ENCODE measurements around the gene RPE65. TPM values are rescaled to one million over a fixed set of nuclear protein-coding genes. Genes with fewer than 3 reads are reported as not detected.
"Not testable (repeated sequence)": the region's sequence is repeated elsewhere in the genome, so short reads cannot be mapped to it uniquely, and the experiment has no call there.

The RPE65 gene
- polyA plus RNA-seq (ENCODE audit: insufficient read length in 4 of 4): under 1 TPM; 0.09 to 0.30 (median 0.11) TPM

GRCh38 chr1:68449901-68450300 is at the start of gene RPE65:
RPE65 (minus strand) TSS chr1:68449954; CDS start chr1:68449905, 49 bp downstream.
- DNase-seq (ENCODE audit: low read depth in 4 of 4, low spot score in 3 of 4): no peak

GRCh38 chr1:68497358-68497698 is 47.6 kb upstream of the RPE65 start:
- no peak for DNase-seq (ENCODE audit: low read depth in 4 of 4, low spot score in 3 of 4)

- peak; percentile 87 to 91 (median 88) for DNase-seq (ENCODE audit: low read depth in 4 of 4, low spot score in 3 of 4)
Observed at GRCh38 chr1:68496680-68497357, 47.1 kb upstream of the RPE65 start, which contains the start of gene DEPDC1. DEPDC1 (minus strand) TSS chr1:68497082; CDS start chr1:68496999, 83 bp downstream.

- no peak for DNase-seq (ENCODE audit: low read depth in 4 of 4, low spot score in 3 of 4)
Observed at GRCh38 chr1:68495968-68496679, 46.4 kb upstream of the RPE65 start.

GRCh38 chr1:68495532-68495931 is 45.8 kb upstream of the RPE65 start:
- no peak for DNase-seq (ENCODE audit: low read depth in 4 of 4, low spot score in 3 of 4)

- DNase-seq (ENCODE audit: low read depth in 4 of 4, low spot score in 3 of 4): no peak
Observed at GRCh38 chr1:68493193-68493592, 43.4 kb upstream of the RPE65 start.

GRCh38 chr1:68492255-68492654 is 42.5 kb upstream of the RPE65 start:
- DNase-seq (ENCODE audit: low read depth in 4 of 4, low spot score in 3 of 4): not testable (repeated sequence)

- DNase-seq (ENCODE audit: low read depth in 4 of 4, low spot score in 3 of 4): no peak
Observed at GRCh38 chr1:68490046-68490651, 40.4 kb upstream of the RPE65 start.

- DNase-seq (ENCODE audit: low read depth in 4 of 4, low spot score in 3 of 4): no peak
Observed at GRCh38 chr1:68485431-68486022, 35.8 kb upstream of the RPE65 start.

- DNase-seq (ENCODE audit: low read depth in 4 of 4, low spot score in 3 of 4): no peak
Observed at GRCh38 chr1:68484618-68485017, 34.9 kb upstream of the RPE65 start.

GRCh38 chr1:68481041-68481440 is 31.3 kb upstream of the RPE65 start:
- no peak for DNase-seq (ENCODE audit: low read depth in 4 of 4, low spot score in 3 of 4)

GRCh38 chr1:68479501-68479900 is 29.7 kb upstream of the RPE65 start:
- no peak for DNase-seq (ENCODE audit: low read depth in 4 of 4, low spot score in 3 of 4)

- DNase-seq (ENCODE audit: low read depth in 4 of 4, low spot score in 3 of 4): no peak
Observed at GRCh38 chr1:68478662-68479061, 28.9 kb upstream of the RPE65 start.

GRCh38 chr1:68476626-68477025 is 26.9 kb upstream of the RPE65 start:
- DNase-seq (ENCODE audit: low read depth in 4 of 4, low spot score in 3 of 4): not testable (repeated sequence)

GRCh38 chr1:68473060-68473459 is 23.3 kb upstream of the RPE65 start:
- DNase-seq (ENCODE audit: low read depth in 4 of 4, low spot score in 3 of 4): no peak

- no peak for DNase-seq (ENCODE audit: low read depth in 4 of 4, low spot score in 3 of 4)
Observed at GRCh38 chr1:68470388-68470970, 20.7 kb upstream of the RPE65 start.

GRCh38 chr1:68464891-68465290 is 15.1 kb upstream of the RPE65 start:
- no peak for DNase-seq (ENCODE audit: low read depth in 4 of 4, low spot score in 3 of 4)

GRCh38 chr1:68460935-68461334 is 11.2 kb upstream of the RPE65 start:
- no peak for DNase-seq (ENCODE audit: low read depth in 4 of 4, low spot score in 3 of 4)

GRCh38 chr1:68459796-68460195 is 10.0 kb upstream of the RPE65 start:
- DNase-seq (ENCODE audit: low read depth in 4 of 4, low spot score in 3 of 4): no peak

- no peak for DNase-seq (ENCODE audit: low read depth in 4 of 4, low spot score in 3 of 4)
Observed at GRCh38 chr1:68459091-68459490, 9.3 kb upstream of the RPE65 start.

- DNase-seq (ENCODE audit: low read depth in 4 of 4, low spot score in 3 of 4): no peak
Observed at GRCh38 chr1:68456202-68456601, 6.4 kb upstream of the RPE65 start.

All from left renal pelvis (tissue), 4 donors.